ENCODE measurements around the gene TCF15. TPM values are rescaled to one million over a fixed set of nuclear protein-coding genes. Genes with fewer than 3 reads are reported as not detected.

Gene TCF15
- total and polyA plus RNA-seq, 5 donors from 2014 or later: not detected

GRCh38 chr20:605237-605636 is 4.9 kb downstream of the TCF15 start:
- no peaks in the 10 kb centered on the region for H3K36me3 ChIP-seq (ENCODE audit: control insufficient read depth, insufficient read depth, low read length)
- no peak for ATAC-seq (ENCODE audit: low read depth in 2 of 2)
- H3K36me3 Mint-ChIP-seq: no peaks in the 10 kb centered on the region
- H3K4me3 Mint-ChIP-seq: no peak overlapping the region
- no peaks in the 10 kb centered on the region for H3K9me3 Mint-ChIP-seq
- no peaks in the 10 kb centered on the region for H3K9me3 ChIP-seq (ENCODE audit: control insufficient read depth in 2 of 2, low read length in 2 of 2)
- peaks cover 40% of the 10 kb centered on the region for H3K27me3 Mint-ChIP-seq
- no peaks in the 10 kb centered on the region for H3K27me3 ChIP-seq (ENCODE audit: control insufficient read depth, insufficient read depth, low read length)
- peaks cover 0 to 2% (median 0%) of the 10 kb centered on the region in 4 donors for H3K4me1 Mint-ChIP-seq
- no peak overlapping the region for H3K4me3 ChIP-seq (ENCODE audit: low read depth, low read length)
- no peak overlapping the region for H3K27ac ChIP-seq (ENCODE audit: insufficient read depth, low read length, poor library complexity, severe bottlenecking)
- no peak for DNase-seq
- H3K27ac Mint-ChIP-seq: no peak overlapping the region
- H3K4me1 ChIP-seq (ENCODE audit: control insufficient read depth, insufficient read depth, low read length, poor library complexity, severe bottlenecking): peaks cover 5% of the 10 kb centered on the region

DNA sequence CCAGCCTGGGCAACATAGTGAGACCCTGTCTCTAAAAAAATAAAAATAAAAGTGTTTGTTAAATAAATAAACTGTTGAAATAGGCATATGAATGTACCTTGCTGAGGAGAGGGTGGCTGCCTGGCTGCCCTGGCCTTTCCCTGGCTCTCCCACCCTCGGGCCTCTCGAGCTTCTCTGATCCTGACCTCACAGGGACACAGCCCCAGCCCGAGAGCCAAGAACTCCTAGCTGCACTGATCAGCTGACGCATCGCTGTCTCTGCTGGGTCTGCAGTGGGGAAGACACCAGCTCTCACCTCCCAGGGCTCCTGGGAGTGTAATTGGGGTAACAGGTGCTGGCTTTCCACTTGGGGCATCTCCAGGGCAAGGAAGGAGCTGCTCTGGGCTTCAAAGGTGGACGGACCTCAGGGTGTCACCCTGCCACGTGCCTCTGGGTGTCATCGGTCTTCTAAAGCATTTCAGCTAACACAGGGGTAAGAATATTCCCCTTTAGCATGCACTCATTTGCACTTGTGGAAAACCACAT is 6.9 kb downstream of the TCF15 start:
- no peaks in the 10 kb centered on the region for H3K4me1 ChIP-seq (ENCODE audit: control insufficient read depth, insufficient read depth, low read length, poor library complexity, severe bottlenecking)
- H3K36me3 ChIP-seq (ENCODE audit: control insufficient read depth, insufficient read depth, low read length): no peaks in the 10 kb centered on the region
- no peak overlapping the region for H3K27ac ChIP-seq (ENCODE audit: insufficient read depth, low read length, poor library complexity, severe bottlenecking)
- no peaks in the 10 kb centered on the region for H3K36me3 Mint-ChIP-seq
- no peaks in the 10 kb centered on the region for H3K27me3 ChIP-seq (ENCODE audit: control insufficient read depth, insufficient read depth, low read length)
- ATAC-seq (ENCODE audit: low read depth in 2 of 2) (no peak), DNase-seq (no peak)
- no peaks in the 10 kb centered on the region for H3K9me3 Mint-ChIP-seq
- no peak overlapping the region for H3K4me3 Mint-ChIP-seq
- no peak overlapping the region for H3K4me3 ChIP-seq (ENCODE audit: low read depth, low read length)
- H3K4me1 Mint-ChIP-seq: no peaks in the 10 kb centered on the region
- H3K27me3 Mint-ChIP-seq: peaks cover 34% of the 10 kb centered on the region
- H3K9me3 ChIP-seq (ENCODE audit: control insufficient read depth in 2 of 2, low read length in 2 of 2): no peaks in the 10 kb centered on the region
- H3K27ac Mint-ChIP-seq: no peak overlapping the region

GRCh38 chr20:602111-602970 is 7.8 kb downstream of the TCF15 start:
- no peak overlapping the region for H3K27ac ChIP-seq (ENCODE audit: insufficient read depth, low read length, poor library complexity, severe bottlenecking)
- no peak overlapping the region for H3K4me3 ChIP-seq (ENCODE audit: low read depth, low read length)
- Mint-ChIP-seq H3K9me3 (no peaks in the 10 kb centered on the region), H3K4me1 (no peaks in the 10 kb centered on the region), H3K36me3 (no peaks in the 10 kb centered on the region), H3K27me3 (peaks cover 27% of the 10 kb centered on the region), H3K4me3 (no peak overlapping the region), H3K27ac (no peak overlapping the region)
- ATAC-seq (ENCODE audit: low read depth in 2 of 2): no peak
- no peaks in the 10 kb centered on the region for H3K9me3 ChIP-seq (ENCODE audit: control insufficient read depth in 2 of 2, low read length in 2 of 2)
- no peaks in the 10 kb centered on the region for H3K4me1 ChIP-seq (ENCODE audit: control insufficient read depth, insufficient read depth, low read length, poor library complexity, severe bottlenecking)
- DNase-seq: no peak
- H3K36me3 ChIP-seq (ENCODE audit: control insufficient read depth, insufficient read depth, low read length): no peaks in the 10 kb centered on the region
- no peaks in the 10 kb centered on the region for H3K27me3 ChIP-seq (ENCODE audit: control insufficient read depth, insufficient read depth, low read length)

DNA sequence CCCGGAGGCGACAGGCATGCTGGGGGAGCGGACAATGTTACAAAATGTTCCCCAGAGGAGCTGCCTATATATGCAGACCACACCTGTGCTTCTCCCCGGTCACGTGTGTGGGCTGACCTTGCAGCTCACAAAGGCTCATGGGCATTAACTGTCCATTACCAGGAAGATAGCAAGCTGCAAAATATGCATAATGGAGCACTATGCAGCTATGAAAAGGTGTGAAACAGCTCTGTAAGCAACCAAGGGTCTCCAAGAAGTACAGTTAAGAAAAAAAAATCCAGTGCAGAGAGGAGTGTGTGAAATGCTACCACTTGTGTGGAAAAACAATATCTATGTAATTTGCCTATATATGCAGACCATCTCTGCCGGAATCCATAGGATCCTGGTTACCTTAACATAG is 9.4 kb downstream of the TCF15 start:
- Mint-ChIP-seq H3K4me1 (no peaks in the 10 kb centered on the region), H3K9me3 (no peaks in the 10 kb centered on the region), H3K36me3 (no peaks in the 10 kb centered on the region), H3K27ac (no peak overlapping the region), H3K4me3 (no peak overlapping the region), H3K27me3 (peaks cover 15% of the 10 kb centered on the region)
- Histone ChIP-seq H3K9me3 (ENCODE audit: control insufficient read depth in 2 of 2, low read length in 2 of 2) (no peaks in the 10 kb centered on the region), H3K36me3 (ENCODE audit: control insufficient read depth, insufficient read depth, low read length) (no peaks in the 10 kb centered on the region), H3K4me3 (ENCODE audit: low read depth, low read length) (no peak overlapping the region), H3K27ac (ENCODE audit: insufficient read depth, low read length, poor library complexity, severe bottlenecking) (no peak overlapping the region), H3K27me3 (ENCODE audit: control insufficient read depth, insufficient read depth, low read length) (no peaks in the 10 kb centered on the region), H3K4me1 (ENCODE audit: control insufficient read depth, insufficient read depth, low read length, poor library complexity, severe bottlenecking) (no peaks in the 10 kb centered on the region)
- DNase-seq: no peak
- ATAC-seq (ENCODE audit: low read depth in 2 of 2): no peak

DNA sequence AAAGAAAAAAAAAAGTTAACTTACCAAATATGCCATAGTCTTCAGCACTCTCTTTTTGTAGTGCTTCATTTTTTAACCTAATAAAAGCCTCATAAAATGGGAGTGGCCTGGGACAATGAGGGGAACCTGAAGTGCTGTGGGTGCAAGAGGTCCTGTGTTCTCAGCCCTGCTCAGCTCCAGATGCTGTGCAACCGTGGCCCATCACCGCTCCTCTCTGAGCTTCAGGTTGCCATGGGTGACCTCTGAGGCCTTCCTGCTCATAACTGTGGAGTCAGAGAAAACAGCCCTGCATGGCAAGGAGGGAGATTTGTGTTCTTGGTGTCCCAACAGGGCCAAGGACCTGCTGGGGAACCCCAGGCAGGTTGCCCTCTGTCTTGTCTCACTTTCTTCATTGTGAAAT is 10.0 kb downstream of the TCF15 start:
- no peak overlapping the region for H3K27ac Mint-ChIP-seq
- no peaks in the 10 kb centered on the region for H3K4me1 Mint-ChIP-seq
- peaks cover 14% of the 10 kb centered on the region for H3K27me3 Mint-ChIP-seq
- no peak overlapping the region for H3K4me3 Mint-ChIP-seq
- ATAC-seq (ENCODE audit: low read depth in 2 of 2): no peak
- H3K4me1 ChIP-seq (ENCODE audit: control insufficient read depth, insufficient read depth, low read length, poor library complexity, severe bottlenecking): no peaks in the 10 kb centered on the region
- no peaks in the 10 kb centered on the region for H3K36me3 Mint-ChIP-seq
- H3K27me3 ChIP-seq (ENCODE audit: control insufficient read depth, insufficient read depth, low read length): no peaks in the 10 kb centered on the region
- H3K9me3 Mint-ChIP-seq: no peaks in the 10 kb centered on the region
- DNase-seq: no peak
- no peaks in the 10 kb centered on the region for H3K9me3 ChIP-seq (ENCODE audit: control insufficient read depth in 2 of 2, low read length in 2 of 2)
- H3K36me3 ChIP-seq (ENCODE audit: control insufficient read depth, insufficient read depth, low read length): no peaks in the 10 kb centered on the region
- H3K4me3 ChIP-seq (ENCODE audit: low read depth, low read length): no peak overlapping the region
- no peak overlapping the region for H3K27ac ChIP-seq (ENCODE audit: insufficient read depth, low read length, poor library complexity, severe bottlenecking)

DNA sequence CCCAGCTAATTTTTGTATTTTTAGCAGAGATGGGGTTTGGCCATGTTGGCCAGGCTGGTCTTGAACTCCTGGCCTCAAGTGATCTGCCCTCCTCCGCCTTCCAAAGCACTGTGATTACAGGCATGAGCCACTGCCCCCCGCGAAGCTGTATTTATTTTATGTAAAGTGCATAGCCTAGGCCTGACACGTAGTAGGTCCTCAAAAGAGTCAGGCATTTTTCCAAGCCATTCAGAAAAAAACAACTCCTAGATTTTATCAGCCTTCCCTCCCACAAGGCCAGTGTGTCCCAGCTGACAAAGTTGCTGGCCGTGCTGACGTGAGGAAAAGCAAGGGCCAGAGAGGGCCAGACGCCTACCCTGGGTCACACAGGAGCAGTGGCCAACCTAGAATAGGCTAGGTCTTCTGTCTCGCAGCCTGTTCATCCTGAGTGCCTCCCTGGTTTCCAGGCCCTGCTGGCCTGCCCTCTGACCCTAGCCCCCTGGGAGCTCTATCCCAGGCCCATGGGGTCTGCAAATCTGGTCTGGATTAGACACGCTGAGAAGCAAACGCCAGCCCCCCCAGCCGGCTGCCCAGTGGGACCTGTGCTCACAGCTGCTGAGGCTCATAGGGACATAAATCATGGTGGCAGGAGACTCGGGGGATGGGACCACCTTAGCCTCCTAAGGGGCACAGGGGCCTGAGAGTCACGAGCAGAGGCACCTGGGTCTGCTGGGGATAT is 11.8 kb downstream of the TCF15 start:
- Histone ChIP-seq H3K4me1 (ENCODE audit: control insufficient read depth, insufficient read depth, low read length, poor library complexity, severe bottlenecking) (no peaks in the 10 kb centered on the region), H3K4me3 (ENCODE audit: low read depth, low read length) (no peak overlapping the region), H3K27ac (ENCODE audit: insufficient read depth, low read length, poor library complexity, severe bottlenecking) (no peak overlapping the region), H3K27me3 (ENCODE audit: control insufficient read depth, insufficient read depth, low read length) (no peaks in the 10 kb centered on the region), H3K36me3 (ENCODE audit: control insufficient read depth, insufficient read depth, low read length) (no peaks in the 10 kb centered on the region), H3K9me3 (ENCODE audit: control insufficient read depth in 2 of 2, low read length in 2 of 2) (no peaks in the 10 kb centered on the region)
- H3K9me3 Mint-ChIP-seq: no peaks in the 10 kb centered on the region
- no peaks in the 10 kb centered on the region for H3K4me1 Mint-ChIP-seq
- peaks cover 5% of the 10 kb centered on the region for H3K27me3 Mint-ChIP-seq
- no peak overlapping the region for H3K4me3 Mint-ChIP-seq
- H3K36me3 Mint-ChIP-seq: no peaks in the 10 kb centered on the region
- DNase-seq (no peak), ATAC-seq (ENCODE audit: low read depth in 2 of 2) (no peak)
- H3K27ac Mint-ChIP-seq: no peak overlapping the region

DNA sequence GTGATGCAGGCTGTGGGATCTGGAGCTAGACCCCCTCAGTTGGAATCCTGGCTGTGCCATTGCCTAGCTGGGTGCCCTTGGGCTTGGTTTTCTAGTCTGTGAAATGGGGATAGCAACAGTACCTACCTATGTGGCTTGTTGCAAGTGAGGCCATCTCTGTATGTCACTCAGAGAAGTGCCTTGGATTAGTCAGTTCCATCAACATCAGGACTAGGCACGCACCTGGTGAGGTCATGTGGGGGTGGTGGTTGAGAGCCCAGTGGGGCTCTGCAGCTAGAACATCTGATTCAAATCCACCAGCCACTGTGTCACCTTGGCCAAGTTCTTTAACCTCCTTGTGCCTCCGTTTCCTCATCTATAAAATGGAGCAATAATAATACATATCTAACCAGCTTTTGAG is 12.5 kb downstream of the TCF15 start:
- Histone ChIP-seq H3K4me3 (ENCODE audit: low read depth, low read length) (no peak overlapping the region), H3K36me3 (ENCODE audit: control insufficient read depth, insufficient read depth, low read length) (no peaks in the 10 kb centered on the region), H3K27me3 (ENCODE audit: control insufficient read depth, insufficient read depth, low read length) (no peaks in the 10 kb centered on the region), H3K27ac (ENCODE audit: insufficient read depth, low read length, poor library complexity, severe bottlenecking) (no peak overlapping the region), H3K4me1 (ENCODE audit: control insufficient read depth, insufficient read depth, low read length, poor library complexity, severe bottlenecking) (no peaks in the 10 kb centered on the region), H3K9me3 (ENCODE audit: control insufficient read depth in 2 of 2, low read length in 2 of 2) (no peaks in the 10 kb centered on the region)
- no peaks in the 10 kb centered on the region for H3K4me1 Mint-ChIP-seq
- no peaks in the 10 kb centered on the region for H3K36me3 Mint-ChIP-seq
- H3K27ac Mint-ChIP-seq: no peak overlapping the region
- DNase-seq (no peak), ATAC-seq (ENCODE audit: low read depth in 2 of 2) (no peak)
- no peak overlapping the region for H3K4me3 Mint-ChIP-seq
- H3K9me3 Mint-ChIP-seq: no peaks in the 10 kb centered on the region
- H3K27me3 Mint-ChIP-seq: peaks cover 5% of the 10 kb centered on the region
